ENCODE results near the gene FUOM. TPM values are rescaled to one million over a fixed set of nuclear protein-coding genes. Genes with fewer than 3 reads are reported as not detected.

Gene FUOM
- total RNA-seq, 2 donors from 2014 or later: 11.5 to 11.8 TPM

- Mint-ChIP-seq H3K4me3 (peak within 1 kb of the TSS; percentile 97), H3K27ac (peak within 1 kb of the TSS; percentile 95), H3K9me3 (no peaks in the 10 kb centered on the region), H3K27me3 (no peaks in the 10 kb centered on the region), H3K36me3 (no peaks in the 10 kb centered on the region), H3K4me1 (ENCODE audit: low read depth in 2 of 2) (peaks cover 19 to 23% of the 10 kb centered on the region in 2 donors)
- ATAC-seq: peak; percentile 92
- peak; percentile 93 for DNase-seq (ENCODE audit: low spot score)
Observed at GRCh38 chr10:133308421-133309099, 49.3 kb downstream of the FUOM start, which contains the start of the genes TUBGCP2 and ZNF511. TSS of gene TUBGCP2 (minus strand) at chr10:133308872. CDS start at chr10:133302941, 5,931 bp downstream. TSS of gene ZNF511 (plus strand) at chr10:133308914. CDS start at chr10:133308944, 30 bp downstream.

GRCh38 chr10:133307776-133308420, 49.9 kb downstream of the FUOM start:
- Mint-ChIP-seq H3K9me3 (no peaks in the 10 kb centered on the region), H3K4me1 (ENCODE audit: low read depth in 2 of 2) (peaks cover 19 to 25% of the 10 kb centered on the region in 2 donors), H3K36me3 (no peaks in the 10 kb centered on the region), H3K27me3 (no peaks in the 10 kb centered on the region), H3K4me3 (peak overlapping the region; percentile 97), H3K27ac (peak overlapping the region; percentile 95)
- DNase-seq (ENCODE audit: low spot score) (no peak), ATAC-seq (peak in 1 of 2 donors; percentile 41)

- Mint-ChIP-seq H3K9me3 (no peaks in the 10 kb centered on the region), H3K36me3 (no peaks in the 10 kb centered on the region), H3K27me3 (no peaks in the 10 kb centered on the region), H3K4me3 (peak overlapping the region; percentile 97), H3K27ac (peak overlapping the region; percentile 95), H3K4me1 (ENCODE audit: low read depth in 2 of 2) (peaks cover 19 to 28% of the 10 kb centered on the region in 2 donors)
- no peak for DNase-seq (ENCODE audit: low spot score)
- ATAC-seq: no peak
Observed at GRCh38 chr10:133306941-133307379, 50.9 kb downstream of the FUOM start.

- Mint-ChIP-seq H3K36me3 (no peaks in the 10 kb centered on the region), H3K4me3 (no peak overlapping the region), H3K27ac (peak overlapping the region in 1 of 2 donors; percentile 69), H3K4me1 (ENCODE audit: low read depth in 2 of 2) (peaks cover 19 to 28% of the 10 kb centered on the region in 2 donors), H3K27me3 (no peaks in the 10 kb centered on the region), H3K9me3 (no peaks in the 10 kb centered on the region)
- DNase-seq (ENCODE audit: low spot score) (no peak), ATAC-seq (no peak)
Observed at GRCh38 chr10:133306097-133306476, 51.7 kb downstream of the FUOM start.

Other genes starting within 250 kb of the FUOM start
- gene KNDC1, start 197.8 kb downstream of the FUOM start, total RNA-seq: under 1 TPM; 0.05 to 0.36 TPM
- not detected for gene UTF1, start 127.8 kb downstream of the FUOM start, total RNA-seq
- not detected for gene VENTX, start 120.2 kb downstream of the FUOM start, total RNA-seq
- 100 to 1,000 TPM; 202 to 211 TPM for gene ADAM8, start 81.2 kb downstream of the FUOM start, total RNA-seq
- 10 to 100 TPM; 53.3 to 58.2 TPM for gene TUBGCP2, start 49.1 kb downstream of the FUOM start, total RNA-seq
- 10 to 100 TPM; 38.1 to 73.2 TPM for gene ZNF511, start 49.1 kb downstream of the FUOM start, total RNA-seq
- gene CALY, start 21.1 kb downstream of the FUOM start, total RNA-seq: not detected
- not detected for gene PRAP1, start 10.6 kb downstream of the FUOM start, total RNA-seq
- gene ECHS1, start 15.3 kb upstream of the FUOM start, total RNA-seq: 10 to 100 TPM; 44.5 to 52.7 TPM
- 1 to 10 TPM; 2.0 to 2.1 TPM for gene PAOX, start 21.2 kb upstream of the FUOM start, total RNA-seq
- gene MTG1, start 36.1 kb upstream of the FUOM start, total RNA-seq: 100 to 1,000 TPM in 1 of 2 donors, 10 to 100 TPM in 1; 44.2 to 105 TPM
- gene SPRN, start 66.6 kb upstream of the FUOM start, total RNA-seq: not detected
- 1 to 10 TPM; 2.0 to 3.6 TPM for gene SCART1, start 95.9 kb upstream of the FUOM start, total RNA-seq
- under 1 TPM; 0.42 to 0.71 TPM for gene CYP2E1, start 169.3 kb upstream of the FUOM start, total RNA-seq
- not detected for gene SYCE1, start 207.6 kb upstream of the FUOM start, total RNA-seq

Data from natural killer cell treated with Interleukin-12 subunit alpha and Interleukin-12 subunit beta and Interleukin-15 and Interleukin-18, amount 100 ng/mL, for 72 hours (primary cell).